HepG2 (cell line): Measurements from ENCODE around the gene SPACA6.

ENCODE experiments used
- ZNF407 ChIP-seq: sonication (generic); formaldehyde crosslinking; IDR thresholded peaks from one replicate; pipeline ENCODE4 v1.5.1; 2020; ENCODE audit warnings: mild to moderate bottlenecking, missing genetic modification reagents; ENCODE audit errors: not compliant biosample characterization
- TF ChIP-seq, protein P1 (sequence below): sonication (generic); formaldehyde crosslinking; IDR thresholded peaks from 2 replicates; pipeline ENCODE4 v1.4.0; 2020; ENCODE audit warnings: missing genetic modification reagents

DNA sequence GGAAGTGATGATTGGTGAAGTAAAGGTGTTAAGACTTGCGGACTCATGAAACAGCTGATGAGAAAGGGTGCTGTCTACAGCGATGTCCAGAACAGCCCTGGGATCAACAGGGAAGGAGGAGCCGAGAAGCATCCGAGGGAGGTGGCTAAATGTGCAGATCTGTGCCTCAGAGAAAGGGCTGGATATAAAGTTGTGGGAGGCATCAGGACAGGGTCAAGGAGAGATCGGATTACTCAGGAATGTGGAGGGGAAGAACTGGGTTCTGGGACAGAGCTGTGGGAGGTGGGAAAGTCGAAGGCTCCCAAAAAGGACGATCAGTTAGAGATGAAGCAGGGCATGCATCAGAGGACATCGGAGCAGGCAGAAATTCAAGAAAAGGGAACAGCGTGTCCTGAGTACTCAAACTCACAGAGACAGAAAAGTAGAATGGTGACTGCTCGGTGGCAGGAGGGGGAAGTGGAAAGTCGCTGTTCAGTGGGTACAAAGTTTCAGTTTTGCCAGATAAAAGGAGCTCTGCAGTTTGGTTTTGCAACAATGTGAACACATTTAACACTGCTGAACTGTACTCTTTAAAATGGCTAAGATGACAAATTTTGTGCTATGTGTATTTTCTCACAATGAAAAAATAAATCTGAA is 48.4 kb upstream of the SPACA6 start:
- TF ChIP-seq, protein P1, sequence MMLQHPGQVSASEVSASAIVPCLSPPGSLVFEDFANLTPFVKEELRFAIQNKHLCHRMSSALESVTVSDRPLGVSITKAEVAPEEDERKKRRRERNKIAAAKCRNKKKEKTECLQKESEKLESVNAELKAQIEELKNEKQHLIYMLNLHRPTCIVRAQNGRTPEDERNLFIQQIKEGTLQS (CRISPR knock-in tag) = no peak
- TF ChIP-seq ZNF407 (CRISPR knock-in tag) = no peak
